GM18951 (cell line): ENCODE measurements around the gene NAT16.

Experiments used
- POLR2A ChIP-seq: IDR thresholded peaks from 4 replicates; pipeline ENCODE4 v1.6.1; 2011; ENCODE audit warnings: mild to moderate bottlenecking; ENCODE audit not compliant: insufficient read length, insufficient read depth; ENCODE audit errors: extremely low read depth
- in situ Hi-C: fragments of 300-500 bp; cut with MboI; formaldehyde crosslinking; loops from one replicate; pipeline ENCODE4 v1.12.0; 2022; ENCODE audit warnings: low sequenced_read_pairs, mixed read lengths, inconsistent platforms; ENCODE audit not compliant: unreplicated experiment

The NAT16 gene

DNA sequence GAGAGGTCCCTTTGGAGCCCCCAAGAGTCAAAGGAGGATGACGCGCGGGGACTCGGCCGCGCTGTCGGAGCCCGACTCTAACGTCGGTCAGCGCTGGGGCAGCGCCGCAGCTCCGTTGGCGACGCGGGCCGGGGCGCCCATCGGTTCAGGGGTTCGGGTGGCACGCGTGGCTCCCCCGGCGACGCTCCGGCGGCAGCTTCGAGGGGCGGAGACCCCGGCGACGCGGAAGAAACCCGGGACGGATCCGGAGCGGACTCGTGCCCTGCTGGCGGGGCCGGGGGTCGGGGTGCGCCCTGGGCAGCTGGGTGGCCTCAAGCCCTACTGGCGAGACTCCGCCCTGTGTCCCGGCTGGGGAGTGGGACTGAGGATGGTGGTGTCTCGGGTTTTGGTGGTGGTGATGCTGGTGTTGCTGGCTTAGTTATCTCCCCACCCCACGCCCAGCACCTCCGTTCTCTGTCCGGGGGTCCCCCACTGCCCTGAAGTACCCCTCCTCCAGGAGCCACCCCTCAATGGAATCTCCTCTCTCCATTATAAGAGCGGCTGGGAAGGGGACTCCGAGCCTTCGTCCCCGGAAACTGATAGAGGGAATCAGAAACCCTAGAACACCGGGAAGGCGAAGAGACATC is at the start of gene NAT16:
Gene NAT16, minus strand, starts transcription at position 164 of the 626 bp plus-strand sequence. CDS start 5,486 bp downstream, outside the sequence.
- in situ Hi-C loops, result no loop called here
- TF ChIP-seq POLR2A, result no peak

GRCh38 chr7:101226721-101227120 is 46.6 kb upstream of the NAT16 start:
- no peak for TF ChIP-seq POLR2A
- in situ Hi-C loops, result no loop called here

GRCh38 chr7:101225650-101226049 is 45.6 kb upstream of the NAT16 start:
- in situ Hi-C loops, result no loop called here
- no peak for TF ChIP-seq POLR2A

- no peak for TF ChIP-seq POLR2A
- in situ Hi-C loops, result no loop called here
Observed at GRCh38 chr7:101223528-101223927, 43.4 kb upstream of the NAT16 start.

- no peak for TF ChIP-seq POLR2A
- in situ Hi-C loops, result no loop called here
Observed at GRCh38 chr7:101222275-101222830, 42.3 kb upstream of the NAT16 start.

DNA sequence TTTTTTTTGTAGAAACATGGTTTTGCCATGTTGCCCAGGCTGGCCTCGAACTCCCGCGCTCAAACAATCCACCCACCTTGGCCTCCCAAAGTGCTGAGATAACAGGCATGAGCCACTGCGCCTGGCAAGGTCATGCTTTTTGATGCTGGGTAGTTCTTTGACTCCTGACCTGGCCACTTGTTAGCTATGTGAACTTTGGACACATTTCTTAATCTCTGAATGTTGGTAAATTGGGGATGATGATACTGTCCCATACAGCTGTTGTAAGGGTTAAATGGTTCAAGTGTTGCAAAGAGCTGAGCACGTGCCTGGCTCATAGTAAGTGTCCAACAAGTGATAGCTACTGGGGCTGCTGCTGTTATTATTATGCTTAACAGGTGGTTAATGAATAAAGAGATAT is 40.2 kb upstream of the NAT16 start:
- TF ChIP-seq POLR2A, result no peak
- in situ Hi-C loops, result no loop called here

GRCh38 chr7:101218236-101219125 is 38.4 kb upstream of the NAT16 start:
- in situ Hi-C loops, result no loop called here
- no peak for TF ChIP-seq POLR2A

- TF ChIP-seq POLR2A, result peak; percentile 55
- in situ Hi-C loops, result no loop called here
Observed at GRCh38 chr7:101217388-101218235, 37.5 kb upstream of the NAT16 start, which contains the start of the genes PLOD3 and ZNHIT1. Gene PLOD3, minus strand, starts transcription at chr7:101217581. Its CDS starts 307 bp downstream, at chr7:101217274. Gene ZNHIT1, plus strand, starts transcription at chr7:101218165. Its CDS starts 31 bp downstream, at chr7:101218196.

DNA sequence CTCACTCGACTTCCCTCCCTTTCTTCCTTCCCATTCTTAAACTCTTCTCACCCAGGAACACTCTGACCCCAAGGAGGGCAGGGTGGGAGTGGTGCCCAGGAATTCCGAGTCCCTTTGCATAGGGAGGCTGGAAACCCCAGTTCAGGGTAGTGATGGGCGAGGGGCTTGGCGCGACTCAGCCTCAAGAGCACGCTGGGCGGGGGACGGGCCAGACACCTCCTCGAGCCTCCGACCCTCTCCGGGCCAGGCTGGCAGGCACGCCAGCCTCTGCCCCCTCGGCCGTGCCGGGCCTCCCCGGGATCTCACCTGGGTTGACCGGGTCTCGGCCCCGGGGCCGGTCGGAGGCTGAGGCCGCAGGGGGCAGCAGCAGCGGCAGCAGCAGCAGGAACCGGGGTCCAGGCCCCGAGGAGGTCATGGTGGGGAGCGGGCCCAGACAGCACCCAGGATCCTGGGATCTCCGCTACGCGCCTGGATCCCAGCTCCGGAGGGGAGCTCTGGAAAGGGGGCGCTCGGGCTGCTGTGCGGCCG is 36.8 kb upstream of the NAT16 start:
- in situ Hi-C loops, result no loop called here
- no peak for TF ChIP-seq POLR2A

DNA sequence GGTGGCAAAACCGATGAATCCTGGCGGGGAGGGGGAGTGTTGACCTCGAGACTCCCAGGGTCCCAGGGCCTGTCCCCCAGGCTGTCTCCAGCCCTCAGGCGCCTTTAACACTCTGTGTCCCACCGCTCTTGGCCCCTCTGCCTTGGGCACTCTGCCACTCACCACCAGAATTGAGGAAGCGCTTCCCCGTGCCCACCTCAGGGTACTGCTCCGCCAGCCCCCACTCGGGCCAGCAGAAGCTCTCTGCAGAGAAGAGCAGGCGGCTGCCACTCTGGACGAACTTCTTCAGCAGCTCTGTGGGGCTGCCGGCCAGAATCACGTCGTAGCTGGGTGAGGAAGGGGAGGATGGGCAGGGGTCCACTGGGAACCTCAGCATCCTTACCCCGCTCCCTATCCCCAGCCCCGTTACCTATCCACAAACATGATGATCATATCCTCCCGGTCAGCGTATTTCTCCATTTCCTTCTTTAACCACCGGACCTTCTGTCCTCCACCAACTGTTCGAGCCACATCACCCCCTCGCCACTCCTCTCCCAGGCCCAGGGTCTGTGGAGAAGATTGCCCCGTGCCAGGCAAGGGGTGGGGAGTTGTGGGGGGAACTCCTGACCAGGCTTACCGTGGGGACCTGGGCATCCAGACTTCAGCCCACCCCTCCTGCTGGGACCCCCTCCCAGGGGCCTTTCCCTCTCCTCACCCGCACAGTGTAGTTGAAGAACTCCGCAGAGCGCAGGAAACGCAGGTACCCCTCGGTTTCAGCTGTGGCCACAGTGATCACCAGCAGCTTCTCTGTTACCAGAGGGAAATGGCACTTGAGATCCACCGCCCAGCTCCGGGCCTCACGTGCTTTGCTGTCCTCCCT is 36.1 kb upstream of the NAT16 start:
- in situ Hi-C loops, result no loop called here
- TF ChIP-seq POLR2A, result no peak

DNA sequence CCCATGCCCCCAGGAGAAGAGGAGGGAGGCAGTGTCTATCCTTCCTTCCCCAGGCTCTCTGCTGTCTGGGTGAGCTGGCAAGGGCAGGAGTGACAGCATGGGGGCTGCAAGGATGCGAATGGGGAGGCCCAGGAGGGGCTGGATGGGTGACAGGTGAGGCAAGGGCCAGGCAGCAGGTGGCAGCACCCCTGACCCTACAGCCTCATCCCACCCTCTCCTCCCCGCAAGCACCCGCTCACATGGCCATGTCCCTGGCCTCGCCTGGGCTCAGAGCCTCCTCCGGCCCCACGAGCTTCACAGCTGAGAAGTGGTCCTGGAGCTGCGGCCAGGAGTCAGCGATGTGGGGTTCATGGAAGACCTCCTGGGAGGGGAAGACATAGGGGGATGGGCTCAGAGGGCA is 31.9 kb upstream of the NAT16 start:
- in situ Hi-C loops, result no loop called here
- no peak for TF ChIP-seq POLR2A

DNA sequence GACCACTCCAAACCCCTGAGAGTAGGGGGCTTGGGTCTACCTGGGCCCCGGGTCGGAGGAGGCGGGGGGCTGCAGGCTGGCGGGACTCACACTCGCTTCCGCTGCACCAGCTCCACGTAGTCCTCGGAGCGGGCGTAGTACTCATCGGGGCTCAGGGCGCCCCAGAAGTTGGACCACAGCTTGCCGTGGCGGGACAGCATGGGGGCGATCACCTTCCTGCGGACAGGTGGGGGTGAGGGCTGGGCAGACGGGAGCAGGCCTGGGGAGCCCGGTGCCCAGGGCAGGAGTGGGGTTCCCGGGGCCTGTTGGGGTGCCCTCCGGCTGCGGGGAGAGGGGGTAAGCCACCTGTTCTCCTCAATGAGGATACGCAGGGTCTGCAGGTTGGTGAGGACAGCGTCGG is 31.4 kb upstream of the NAT16 start:
- in situ Hi-C loops, result no loop called here
- no peak for TF ChIP-seq POLR2A
